VCaP (cell line): ENCODE data around the gene DUSP14.

Source experiments
- H3K27ac ChIP-seq: fragments of 450-650 bp; 2 replicates; pipeline ENCODE4 v1.5.1; 2017
- CTCF ChIP-seq: fragments of 450-650 bp; conservative IDR thresholded peaks from 2 replicates; pipeline ENCODE4 v1.5.1; 2017; ENCODE audit warnings: mild to moderate bottlenecking, moderate library complexity

The DUSP14 gene

GRCh38 chr17:37551788-37552187 lies 62.1 kb downstream of the DUSP14 start:
- no peak for TF ChIP-seq CTCF
- H3K27ac ChIP-seq, result no peak overlapping the region

- TF ChIP-seq CTCF, result no peak
- no peak overlapping the region for H3K27ac ChIP-seq
Observed at GRCh38 chr17:37553401-37553966, 63.8 kb downstream of the DUSP14 start.

GRCh38 chr17:37555386-37555785 lies 65.7 kb downstream of the DUSP14 start:
- no peak for TF ChIP-seq CTCF
- no peak overlapping the region for H3K27ac ChIP-seq

- no peak overlapping the region for H3K27ac ChIP-seq
- TF ChIP-seq CTCF, result no peak
Observed at GRCh38 chr17:37557482-37557881, 67.8 kb downstream of the DUSP14 start.

- no peak for TF ChIP-seq CTCF
- H3K27ac ChIP-seq, result no peak overlapping the region
Observed at GRCh38 chr17:37558299-37558698, 68.6 kb downstream of the DUSP14 start.

- no peak for TF ChIP-seq CTCF
- H3K27ac ChIP-seq, result no peak overlapping the region
Observed at GRCh38 chr17:37562016-37562745, 72.5 kb downstream of the DUSP14 start.
